Activated gamma-delta T cell (primary cell): ENCODE results near the gene B4GALT1.
"Not testable (repeated sequence)": the region's sequence is repeated elsewhere in the genome, so short reads cannot be mapped to it uniquely, and the experiment has no call there.

Experiments
- DNase-seq: peaks from one replicate; lab custom pipeline; 2025; lab: John Stamatoyannopoulos, UW

The B4GALT1 gene

GRCh38 chr9:33185406-33185805 lies 18.3 kb upstream of the B4GALT1 start:
- no peak for DNase-seq

- DNase-seq: no peak
These were observed 17.8 kb upstream of the B4GALT1 start for GRCh38 chr9:33184963-33185362.

- no peak for DNase-seq
These were observed 15.4 kb upstream of the B4GALT1 start for GRCh38 chr9:33182519-33182918.

- DNase-seq: no peak
These were observed 13.5 kb upstream of the B4GALT1 start for GRCh38 chr9:33180526-33181184.

- no peak for DNase-seq
These were observed 12.0 kb upstream of the B4GALT1 start for GRCh38 chr9:33178972-33179697.

- no peak for DNase-seq
These were observed 10.5 kb upstream of the B4GALT1 start for GRCh38 chr9:33177639-33178038.

- no peak for DNase-seq
These were observed 9.9 kb upstream of the B4GALT1 start for GRCh38 chr9:33177086-33177485.

GRCh38 chr9:33175649-33176325 lies 8.7 kb upstream of the B4GALT1 start:
- no peak for DNase-seq

- DNase-seq: no peak
These were observed 5.4 kb upstream of the B4GALT1 start for GRCh38 chr9:33172256-33173238.

GRCh38 chr9:33170464-33171415 lies 3.6 kb upstream of the B4GALT1 start:
- DNase-seq: no peak

GRCh38 chr9:33168941-33169544 lies 1.9 kb upstream of the B4GALT1 start:
- DNase-seq: no peak

- DNase-seq: no peak
These were observed 881 bp upstream of the B4GALT1 start for GRCh38 chr9:33167972-33168461.

- peak; percentile 42 for DNase-seq
These were observed 679 bp downstream of the B4GALT1 start for GRCh38 chr9:33166231-33167083.

- no peak for DNase-seq
These were observed 1.6 kb downstream of the B4GALT1 start for GRCh38 chr9:33165263-33166151.

GRCh38 chr9:33164921-33165262 lies 2.2 kb downstream of the B4GALT1 start:
- DNase-seq: not testable (repeated sequence)

GRCh38 chr9:33164138-33164809 lies 2.9 kb downstream of the B4GALT1 start:
- DNase-seq: no peak

- no peak for DNase-seq
These were observed 3.6 kb downstream of the B4GALT1 start for GRCh38 chr9:33163433-33164137.
